ENCODE results near the gene MGLL. TPM values are rescaled to one million over a fixed set of nuclear protein-coding genes. Genes with fewer than 3 reads are reported as not detected.

The MGLL gene
- polyA plus RNA-seq, 1 donor from 2014 or later, result 8.6 TPM

- Mint-ChIP-seq H3K9me3 (peaks cover 0 to 12% (median 7%) of the 10 kb centered on the region in 3 donors), H3K27ac (no peak overlapping the region)
Measured at GRCh38 chr3:127772827-127773751, 49.2 kb downstream of the MGLL start.

GRCh38 chr3:127772273-127772672 is 50.0 kb downstream of the MGLL start:
- Mint-ChIP-seq H3K9me3 (peaks cover 0 to 19% (median 12%) of the 10 kb centered on the region in 3 donors), H3K4me3 (no peak overlapping the region), H3K27me3 (no peaks in the 10 kb centered on the region), H3K4me1 (peaks cover 9 to 11% (median 11%) of the 10 kb centered on the region in 3 donors), H3K27ac (no peak overlapping the region), H3K36me3 (peaks cover 3% of the 10 kb centered on the region)

More at GRCh38 chr3:127772827-127773751, 49.2 kb downstream of the MGLL start:
- H3K27me3 Mint-ChIP-seq, result no peaks in the 10 kb centered on the region
- no peak overlapping the region for H3K4me3 Mint-ChIP-seq
- peaks cover 3% of the 10 kb centered on the region for H3K36me3 Mint-ChIP-seq
- H3K4me1 Mint-ChIP-seq, result peaks cover 9 to 11% (median 11%) of the 10 kb centered on the region in 3 donors

- Mint-ChIP-seq H3K36me3 (peaks cover 2% of the 10 kb centered on the region), H3K4me1 (peaks cover 8 to 11% (median 9%) of the 10 kb centered on the region in 3 donors), H3K4me3 (no peak overlapping the region)
Measured at GRCh38 chr3:127771746-127772145, 50.6 kb downstream of the MGLL start.

GRCh38 chr3:127770671-127771355 is 51.5 kb downstream of the MGLL start:
- H3K27me3 Mint-ChIP-seq, result peaks cover 1% of the 10 kb centered on the region
- peaks cover 6 to 11% (median 6%) of the 10 kb centered on the region in 3 donors for H3K4me1 Mint-ChIP-seq
- peak overlapping the region in 1 of 3 donors; percentile 53 for H3K27ac Mint-ChIP-seq
- H3K4me3 Mint-ChIP-seq, result no peak overlapping the region
- peaks cover 0 to 14% (median 9%) of the 10 kb centered on the region in 3 donors for H3K9me3 Mint-ChIP-seq
- H3K36me3 Mint-ChIP-seq, result peaks cover 2% of the 10 kb centered on the region

More at GRCh38 chr3:127771746-127772145, 50.6 kb downstream of the MGLL start:
- no peak overlapping the region for H3K27ac Mint-ChIP-seq
- peaks cover 0 to 15% (median 9%) of the 10 kb centered on the region in 3 donors for H3K9me3 Mint-ChIP-seq
- H3K27me3 Mint-ChIP-seq, result no peaks in the 10 kb centered on the region

GRCh38 chr3:127769284-127770081 is 52.8 kb downstream of the MGLL start:
- Mint-ChIP-seq H3K36me3 (peaks cover 2% of the 10 kb centered on the region), H3K4me3 (peak overlapping the region in 1 of 4 donors; percentile 65), H3K27me3 (peaks cover 1% of the 10 kb centered on the region), H3K9me3 (peaks cover 0 to 14% (median 9%) of the 10 kb centered on the region in 3 donors), H3K4me1 (peaks cover 10% of the 10 kb centered on the region in 3 donors), H3K27ac (no peak overlapping the region)

- Mint-ChIP-seq H3K4me3 (peak overlapping the region in 1 of 4 donors; percentile 7), H3K9me3 (peaks cover 0 to 14% (median 9%) of the 10 kb centered on the region in 3 donors), H3K4me1 (peaks cover 15 to 18% (median 17%) of the 10 kb centered on the region in 3 donors), H3K36me3 (peaks cover 2% of the 10 kb centered on the region), H3K27me3 (peaks cover 1% of the 10 kb centered on the region), H3K27ac (no peak overlapping the region)
Measured at GRCh38 chr3:127768346-127769008, 53.8 kb downstream of the MGLL start.

GRCh38 chr3:127767126-127767525 is 55.2 kb downstream of the MGLL start:
- H3K4me1 Mint-ChIP-seq, result peaks cover 24 to 27% (median 25%) of the 10 kb centered on the region in 3 donors
- no peak overlapping the region for H3K27ac Mint-ChIP-seq
- no peak overlapping the region for H3K4me3 Mint-ChIP-seq
- H3K36me3 Mint-ChIP-seq, result peaks cover 2% of the 10 kb centered on the region
- H3K9me3 Mint-ChIP-seq, result peaks cover 0 to 14% (median 9%) of the 10 kb centered on the region in 3 donors
- H3K27me3 Mint-ChIP-seq, result peaks cover 1% of the 10 kb centered on the region

- no peak overlapping the region for H3K27ac Mint-ChIP-seq
- H3K27me3 Mint-ChIP-seq, result peaks cover 1% of the 10 kb centered on the region
- peaks cover 2% of the 10 kb centered on the region for H3K36me3 Mint-ChIP-seq
Measured at GRCh38 chr3:127765735-127766134, 56.6 kb downstream of the MGLL start.

GRCh38 chr3:127764841-127765362 is 57.4 kb downstream of the MGLL start:
- Mint-ChIP-seq H3K27me3 (peaks cover 1% of the 10 kb centered on the region), H3K4me1 (peaks cover 35 to 37% (median 37%) of the 10 kb centered on the region in 3 donors), H3K36me3 (peaks cover 2% of the 10 kb centered on the region), H3K4me3 (peak overlapping the region in 1 of 4 donors; percentile 70), H3K27ac (no peak overlapping the region), H3K9me3 (peaks cover 0 to 14% (median 9%) of the 10 kb centered on the region in 3 donors)

More at GRCh38 chr3:127765735-127766134, 56.6 kb downstream of the MGLL start:
- no peak overlapping the region for H3K4me3 Mint-ChIP-seq
- peaks cover 0 to 14% (median 9%) of the 10 kb centered on the region in 3 donors for H3K9me3 Mint-ChIP-seq
- peaks cover 35 to 37% (median 36%) of the 10 kb centered on the region in 3 donors for H3K4me1 Mint-ChIP-seq

GRCh38 chr3:127764301-127764700 is 58.0 kb downstream of the MGLL start:
- H3K9me3 Mint-ChIP-seq, result peaks cover 0 to 14% (median 9%) of the 10 kb centered on the region in 3 donors
- peaks cover 2% of the 10 kb centered on the region for H3K36me3 Mint-ChIP-seq
- peak overlapping the region in 1 of 4 donors; percentile 70 for H3K4me3 Mint-ChIP-seq
- H3K27me3 Mint-ChIP-seq, result peaks cover 1% of the 10 kb centered on the region
- H3K27ac Mint-ChIP-seq, result peak overlapping the region in 1 of 3 donors; percentile 20
- peaks cover 35 to 40% (median 37%) of the 10 kb centered on the region in 3 donors for H3K4me1 Mint-ChIP-seq

- Mint-ChIP-seq H3K4me3 (peak overlapping the region in 1 of 4 donors; percentile 65), H3K27me3 (peaks cover 1% of the 10 kb centered on the region), H3K4me1 (peaks cover 37 to 40% (median 37%) of the 10 kb centered on the region in 3 donors), H3K36me3 (peaks cover 4% of the 10 kb centered on the region), H3K9me3 (peaks cover 0 to 14% (median 8%) of the 10 kb centered on the region in 3 donors), H3K27ac (no peak overlapping the region)
Measured at GRCh38 chr3:127763816-127764215, 58.5 kb downstream of the MGLL start.

- H3K27ac Mint-ChIP-seq, result no peak overlapping the region
- no peak overlapping the region for H3K4me3 Mint-ChIP-seq
- peaks cover 1% of the 10 kb centered on the region for H3K27me3 Mint-ChIP-seq
- peaks cover 37 to 40% (median 37%) of the 10 kb centered on the region in 3 donors for H3K4me1 Mint-ChIP-seq
- peaks cover 4% of the 10 kb centered on the region for H3K36me3 Mint-ChIP-seq
- H3K9me3 Mint-ChIP-seq, result peaks cover 0 to 9% (median 5%) of the 10 kb centered on the region in 3 donors
Measured at GRCh38 chr3:127763337-127763736, 59.0 kb downstream of the MGLL start.

- H3K27ac Mint-ChIP-seq, result peak overlapping the region in 1 of 3 donors; percentile 39
- H3K9me3 Mint-ChIP-seq, result peaks cover 0 to 3% (median 3%) of the 10 kb centered on the region in 3 donors
- H3K4me1 Mint-ChIP-seq, result peaks cover 37 to 40% (median 37%) of the 10 kb centered on the region in 3 donors
- peaks cover 1% of the 10 kb centered on the region for H3K27me3 Mint-ChIP-seq
- H3K36me3 Mint-ChIP-seq, result peaks cover 4% of the 10 kb centered on the region
- H3K4me3 Mint-ChIP-seq, result peak overlapping the region in 2 of 4 donors; percentile 64 to 95
Measured at GRCh38 chr3:127762787-127763105, 59.6 kb downstream of the MGLL start.
